ENCODE measurements around the gene CHRNB4. TPM values are rescaled to one million over a fixed set of nuclear protein-coding genes. Genes with fewer than 3 reads are reported as not detected.

The CHRNB4 gene
- total and polyA plus RNA-seq, 2 of the 8 experiments (the other 6 are each of a cell fraction or from before 2014, with no cell fraction given) = 2.4 to 4.5 TPM

DNA sequence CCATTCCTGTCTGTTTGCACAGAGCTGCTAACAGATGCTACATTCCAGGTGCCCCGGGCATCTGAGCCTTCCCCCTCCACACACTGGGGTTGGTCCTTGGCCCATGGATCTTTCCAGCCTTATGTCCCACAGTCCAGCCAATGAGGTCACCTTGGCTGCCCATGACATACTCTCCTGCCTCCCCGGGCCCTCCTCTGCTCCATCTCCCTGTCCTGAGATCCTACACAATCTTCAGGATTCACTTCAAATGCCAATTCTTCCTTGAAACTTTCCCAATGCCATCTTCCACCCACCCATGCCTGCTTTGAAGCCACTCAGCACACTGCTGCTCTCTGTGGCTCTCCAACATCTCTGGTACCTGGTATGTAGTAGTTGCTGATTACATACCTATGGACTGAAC is 24.5 kb downstream of the CHRNB4 start (continued):
- TF ChIP-seq, protein P1, sequence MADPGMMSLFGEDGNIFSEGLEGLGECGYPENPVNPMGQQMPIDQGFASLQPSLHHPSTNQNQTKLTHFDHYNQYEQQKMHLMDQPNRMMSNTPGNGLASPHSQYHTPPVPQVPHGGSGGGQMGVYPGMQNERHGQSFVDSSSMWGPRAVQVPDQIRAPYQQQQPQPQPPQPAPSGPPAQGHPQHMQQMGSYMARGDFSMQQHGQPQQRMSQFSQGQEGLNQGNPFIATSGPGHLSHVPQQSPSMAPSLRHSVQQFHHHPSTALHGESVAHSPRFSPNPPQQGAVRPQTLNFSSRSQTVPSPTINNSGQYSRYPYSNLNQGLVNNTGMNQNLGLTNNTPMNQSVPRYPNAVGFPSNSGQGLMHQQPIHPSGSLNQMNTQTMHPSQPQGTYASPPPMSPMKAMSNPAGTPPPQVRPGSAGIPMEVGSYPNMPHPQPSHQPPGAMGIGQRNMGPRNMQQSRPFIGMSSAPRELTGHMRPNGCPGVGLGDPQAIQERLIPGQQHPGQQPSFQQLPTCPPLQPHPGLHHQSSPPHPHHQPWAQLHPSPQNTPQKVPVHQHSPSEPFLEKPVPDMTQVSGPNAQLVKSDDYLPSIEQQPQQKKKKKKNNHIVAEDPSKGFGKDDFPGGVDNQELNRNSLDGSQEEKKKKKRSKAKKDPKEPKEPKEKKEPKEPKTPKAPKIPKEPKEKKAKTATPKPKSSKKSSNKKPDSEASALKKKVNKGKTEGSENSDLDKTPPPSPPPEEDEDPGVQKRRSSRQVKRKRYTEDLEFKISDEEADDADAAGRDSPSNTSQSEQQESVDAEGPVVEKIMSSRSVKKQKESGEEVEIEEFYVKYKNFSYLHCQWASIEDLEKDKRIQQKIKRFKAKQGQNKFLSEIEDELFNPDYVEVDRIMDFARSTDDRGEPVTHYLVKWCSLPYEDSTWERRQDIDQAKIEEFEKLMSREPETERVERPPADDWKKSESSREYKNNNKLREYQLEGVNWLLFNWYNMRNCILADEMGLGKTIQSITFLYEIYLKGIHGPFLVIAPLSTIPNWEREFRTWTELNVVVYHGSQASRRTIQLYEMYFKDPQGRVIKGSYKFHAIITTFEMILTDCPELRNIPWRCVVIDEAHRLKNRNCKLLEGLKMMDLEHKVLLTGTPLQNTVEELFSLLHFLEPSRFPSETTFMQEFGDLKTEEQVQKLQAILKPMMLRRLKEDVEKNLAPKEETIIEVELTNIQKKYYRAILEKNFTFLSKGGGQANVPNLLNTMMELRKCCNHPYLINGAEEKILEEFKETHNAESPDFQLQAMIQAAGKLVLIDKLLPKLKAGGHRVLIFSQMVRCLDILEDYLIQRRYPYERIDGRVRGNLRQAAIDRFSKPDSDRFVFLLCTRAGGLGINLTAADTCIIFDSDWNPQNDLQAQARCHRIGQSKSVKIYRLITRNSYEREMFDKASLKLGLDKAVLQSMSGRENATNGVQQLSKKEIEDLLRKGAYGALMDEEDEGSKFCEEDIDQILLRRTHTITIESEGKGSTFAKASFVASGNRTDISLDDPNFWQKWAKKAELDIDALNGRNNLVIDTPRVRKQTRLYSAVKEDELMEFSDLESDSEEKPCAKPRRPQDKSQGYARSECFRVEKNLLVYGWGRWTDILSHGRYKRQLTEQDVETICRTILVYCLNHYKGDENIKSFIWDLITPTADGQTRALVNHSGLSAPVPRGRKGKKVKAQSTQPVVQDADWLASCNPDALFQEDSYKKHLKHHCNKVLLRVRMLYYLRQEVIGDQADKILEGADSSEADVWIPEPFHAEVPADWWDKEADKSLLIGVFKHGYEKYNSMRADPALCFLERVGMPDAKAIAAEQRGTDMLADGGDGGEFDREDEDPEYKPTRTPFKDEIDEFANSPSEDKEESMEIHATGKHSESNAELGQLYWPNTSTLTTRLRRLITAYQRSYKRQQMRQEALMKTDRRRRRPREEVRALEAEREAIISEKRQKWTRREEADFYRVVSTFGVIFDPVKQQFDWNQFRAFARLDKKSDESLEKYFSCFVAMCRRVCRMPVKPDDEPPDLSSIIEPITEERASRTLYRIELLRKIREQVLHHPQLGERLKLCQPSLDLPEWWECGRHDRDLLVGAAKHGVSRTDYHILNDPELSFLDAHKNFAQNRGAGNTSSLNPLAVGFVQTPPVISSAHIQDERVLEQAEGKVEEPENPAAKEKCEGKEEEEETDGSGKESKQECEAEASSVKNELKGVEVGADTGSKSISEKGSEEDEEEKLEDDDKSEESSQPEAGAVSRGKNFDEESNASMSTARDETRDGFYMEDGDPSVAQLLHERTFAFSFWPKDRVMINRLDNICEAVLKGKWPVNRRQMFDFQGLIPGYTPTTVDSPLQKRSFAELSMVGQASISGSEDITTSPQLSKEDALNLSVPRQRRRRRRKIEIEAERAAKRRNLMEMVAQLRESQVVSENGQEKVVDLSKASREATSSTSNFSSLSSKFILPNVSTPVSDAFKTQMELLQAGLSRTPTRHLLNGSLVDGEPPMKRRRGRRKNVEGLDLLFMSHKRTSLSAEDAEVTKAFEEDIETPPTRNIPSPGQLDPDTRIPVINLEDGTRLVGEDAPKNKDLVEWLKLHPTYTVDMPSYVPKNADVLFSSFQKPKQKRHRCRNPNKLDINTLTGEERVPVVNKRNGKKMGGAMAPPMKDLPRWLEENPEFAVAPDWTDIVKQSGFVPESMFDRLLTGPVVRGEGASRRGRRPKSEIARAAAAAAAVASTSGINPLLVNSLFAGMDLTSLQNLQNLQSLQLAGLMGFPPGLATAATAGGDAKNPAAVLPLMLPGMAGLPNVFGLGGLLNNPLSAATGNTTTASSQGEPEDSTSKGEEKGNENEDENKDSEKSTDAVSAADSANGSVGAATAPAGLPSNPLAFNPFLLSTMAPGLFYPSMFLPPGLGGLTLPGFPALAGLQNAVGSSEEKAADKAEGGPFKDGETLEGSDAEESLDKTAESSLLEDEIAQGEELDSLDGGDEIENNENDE (IDR thresholded peaks at IDR 0.05; ENCODE audit: insufficient replicate concordance, low read length) = no peak
- TF ChIP-seq GABPA (IDR thresholded peaks at IDR 0.05; ENCODE audit: borderline replicate concordance, insufficient read depth, low read length) (no peak), RBBP5 (IDR thresholded peaks at IDR 0.05; ENCODE audit: borderline replicate concordance, low read depth, low read length) (no peak)
